ENCODE data around the gene HERC4. TPM values are rescaled to one million over a fixed set of nuclear protein-coding genes. Genes with fewer than 3 reads are reported as not detected.

The HERC4 gene
- total RNA-seq, 3 donors from 2014 or later = 54.1 to 72.2 (median 62.3) TPM

DNA sequence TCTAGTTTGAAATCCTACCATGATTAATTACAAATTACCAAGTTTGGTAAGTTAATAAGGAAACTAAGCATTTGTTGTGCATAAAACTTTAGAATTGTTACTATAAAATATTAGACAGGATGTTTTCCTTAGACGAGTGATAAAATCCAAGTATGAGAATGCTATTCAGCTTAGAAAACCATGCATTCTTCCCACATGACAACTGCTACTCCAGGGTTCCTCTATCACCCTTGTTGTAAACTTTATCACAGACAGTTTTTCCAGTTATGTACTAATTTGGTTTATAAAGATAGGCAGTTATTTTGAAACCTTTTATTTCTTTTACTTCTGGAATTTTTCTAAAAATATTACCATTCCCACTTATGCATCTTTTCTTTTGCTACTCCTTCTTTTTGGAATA, 138.7 kb downstream of the HERC4 start:
- intact Hi-C loops (cut with DNase I, micrococcal nuclease) = no loop called here
- Histone ChIP-seq H3K4me3 (no peak overlapping the region), H3K4me1 (ENCODE audit: low read depth) (no peaks in the 10 kb centered on the region), H3K36me3 (ENCODE audit: low read depth) (no peaks in the 10 kb centered on the region), H3K9me3 (no peaks in the 10 kb centered on the region)
- TF ChIP-seq, protein P1, sequence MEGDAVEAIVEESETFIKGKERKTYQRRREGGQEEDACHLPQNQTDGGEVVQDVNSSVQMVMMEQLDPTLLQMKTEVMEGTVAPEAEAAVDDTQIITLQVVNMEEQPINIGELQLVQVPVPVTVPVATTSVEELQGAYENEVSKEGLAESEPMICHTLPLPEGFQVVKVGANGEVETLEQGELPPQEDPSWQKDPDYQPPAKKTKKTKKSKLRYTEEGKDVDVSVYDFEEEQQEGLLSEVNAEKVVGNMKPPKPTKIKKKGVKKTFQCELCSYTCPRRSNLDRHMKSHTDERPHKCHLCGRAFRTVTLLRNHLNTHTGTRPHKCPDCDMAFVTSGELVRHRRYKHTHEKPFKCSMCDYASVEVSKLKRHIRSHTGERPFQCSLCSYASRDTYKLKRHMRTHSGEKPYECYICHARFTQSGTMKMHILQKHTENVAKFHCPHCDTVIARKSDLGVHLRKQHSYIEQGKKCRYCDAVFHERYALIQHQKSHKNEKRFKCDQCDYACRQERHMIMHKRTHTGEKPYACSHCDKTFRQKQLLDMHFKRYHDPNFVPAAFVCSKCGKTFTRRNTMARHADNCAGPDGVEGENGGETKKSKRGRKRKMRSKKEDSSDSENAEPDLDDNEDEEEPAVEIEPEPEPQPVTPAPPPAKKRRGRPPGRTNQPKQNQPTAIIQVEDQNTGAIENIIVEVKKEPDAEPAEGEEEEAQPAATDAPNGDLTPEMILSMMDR (IDR thresholded peaks at IDR 0.05) = no peak
- ATAC-seq = no peak
- DNase-seq = no peak

DNA sequence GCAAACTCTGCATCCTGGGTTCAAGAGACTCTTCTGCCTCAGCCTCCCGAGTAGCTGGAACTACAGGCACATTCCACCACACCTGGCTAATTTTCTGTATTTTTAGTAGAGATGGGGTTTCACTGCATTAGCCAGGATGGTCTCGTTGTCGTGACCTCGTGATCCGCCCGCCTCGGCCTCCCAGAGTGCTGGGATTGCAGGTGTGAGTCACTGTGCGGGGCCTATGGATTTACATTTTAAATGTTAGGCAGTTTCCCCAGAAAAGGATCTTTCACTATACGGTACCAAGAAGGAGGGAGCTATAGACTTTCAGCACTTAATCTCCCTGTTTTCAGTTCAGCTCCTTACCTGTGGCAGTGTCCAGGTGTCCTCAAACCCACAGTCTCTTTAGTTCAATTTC, 139.9 kb downstream of the HERC4 start:
- H3K4me1 ChIP-seq (ENCODE audit: low read depth) = no peaks in the 10 kb centered on the region
- ATAC-seq (no peak), DNase-seq (no peak)
- H3K36me3 ChIP-seq (ENCODE audit: low read depth) = no peaks in the 10 kb centered on the region
- TF ChIP-seq, protein P1 (IDR thresholded peaks at IDR 0.05) = no peak
- H3K9me3 ChIP-seq = no peaks in the 10 kb centered on the region
- intact Hi-C loops (cut with DNase I, micrococcal nuclease) = no loop called here
- no peak overlapping the region for H3K4me3 ChIP-seq

DNA sequence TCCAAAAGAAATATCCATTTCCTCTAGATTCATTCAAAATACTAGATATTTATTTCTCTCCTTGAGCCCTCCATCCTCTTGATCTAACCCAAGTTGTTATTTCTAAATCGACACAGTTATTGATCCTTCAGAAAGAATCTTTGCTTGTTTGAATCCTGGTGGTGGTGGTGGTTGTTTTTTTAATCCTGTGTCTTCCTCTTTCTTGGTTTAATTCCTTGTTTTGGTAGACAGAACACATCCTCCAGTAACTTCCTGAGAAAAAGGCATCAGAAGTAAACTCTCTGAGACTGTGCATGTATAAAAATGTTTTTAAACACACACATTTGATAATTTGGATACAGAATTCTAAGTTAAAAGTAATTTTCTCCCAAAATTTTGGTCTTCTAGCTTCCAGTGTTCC, 140.7 kb downstream of the HERC4 start:
- TF ChIP-seq, protein P1 (IDR thresholded peaks at IDR 0.05) = no peak
- no peaks in the 10 kb centered on the region for H3K36me3 ChIP-seq (ENCODE audit: low read depth)

DNA sequence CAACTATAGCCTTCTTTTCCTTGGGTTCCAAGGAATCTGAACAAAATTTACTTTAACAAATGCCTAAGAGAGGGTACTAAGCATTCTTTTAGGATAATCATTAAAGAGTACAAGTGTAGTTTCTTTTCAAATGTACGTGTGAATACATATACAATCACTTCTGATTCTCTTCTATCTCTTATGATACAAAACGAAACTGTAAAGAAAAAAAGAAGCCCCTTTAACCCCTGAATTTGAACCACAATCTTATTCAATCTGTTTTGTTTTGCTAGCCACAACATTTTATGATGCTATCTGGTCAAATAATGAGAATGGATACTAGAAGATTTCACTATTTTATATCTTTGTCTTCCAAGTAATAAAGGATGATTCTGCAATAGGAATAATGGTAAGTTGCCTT, 141.9 kb downstream of the HERC4 start:
- TF ChIP-seq, protein P1 (IDR thresholded peaks at IDR 0.05) = no peak
- intact Hi-C loops (cut with DNase I, micrococcal nuclease) = no loop called here
- Histone ChIP-seq H3K36me3 (ENCODE audit: low read depth) (no peaks in the 10 kb centered on the region), H3K4me3 (no peak overlapping the region), H3K4me1 (ENCODE audit: low read depth) (no peaks in the 10 kb centered on the region), H3K9me3 (no peaks in the 10 kb centered on the region)
- no peak for DNase-seq
- ATAC-seq = no peak

More for the DNA sequence above, 140.7 kb downstream of the HERC4 start:
- ATAC-seq (no peak), DNase-seq (no peak)
- Histone ChIP-seq H3K9me3 (no peaks in the 10 kb centered on the region), H3K4me1 (ENCODE audit: low read depth) (no peaks in the 10 kb centered on the region), H3K4me3 (no peak overlapping the region)
- intact Hi-C loops (cut with DNase I, micrococcal nuclease) = no loop called here

DNA sequence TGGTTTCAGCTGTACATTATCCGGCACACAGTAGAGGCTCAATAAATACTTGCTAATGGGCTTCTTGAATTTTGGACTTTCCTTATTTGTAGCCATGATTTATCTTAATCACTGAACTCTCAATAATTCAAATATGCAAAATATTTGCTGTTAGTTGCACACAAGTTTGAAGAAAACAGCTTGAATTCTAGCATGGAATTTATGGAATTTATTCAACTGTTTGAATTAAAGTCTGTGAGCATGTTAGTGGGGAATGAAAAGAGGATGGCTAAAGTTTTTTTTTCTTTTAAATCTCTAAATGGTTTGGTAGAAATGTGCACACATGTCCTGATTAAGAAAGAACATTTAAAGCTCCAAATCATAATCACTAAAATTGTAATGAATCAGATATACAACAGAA, 148.1 kb downstream of the HERC4 start:
- intact Hi-C loops (cut with DNase I, micrococcal nuclease) = no loop called here
- H3K4me3 ChIP-seq = no peak overlapping the region
- H3K4me1 ChIP-seq (ENCODE audit: low read depth) = no peaks in the 10 kb centered on the region
- H3K36me3 ChIP-seq (ENCODE audit: low read depth) = no peaks in the 10 kb centered on the region
- ATAC-seq = no peak
- no peaks in the 10 kb centered on the region for H3K9me3 ChIP-seq
- no peak for DNase-seq
- TF ChIP-seq, protein P1 (IDR thresholded peaks at IDR 0.05) = no peak

DNA sequence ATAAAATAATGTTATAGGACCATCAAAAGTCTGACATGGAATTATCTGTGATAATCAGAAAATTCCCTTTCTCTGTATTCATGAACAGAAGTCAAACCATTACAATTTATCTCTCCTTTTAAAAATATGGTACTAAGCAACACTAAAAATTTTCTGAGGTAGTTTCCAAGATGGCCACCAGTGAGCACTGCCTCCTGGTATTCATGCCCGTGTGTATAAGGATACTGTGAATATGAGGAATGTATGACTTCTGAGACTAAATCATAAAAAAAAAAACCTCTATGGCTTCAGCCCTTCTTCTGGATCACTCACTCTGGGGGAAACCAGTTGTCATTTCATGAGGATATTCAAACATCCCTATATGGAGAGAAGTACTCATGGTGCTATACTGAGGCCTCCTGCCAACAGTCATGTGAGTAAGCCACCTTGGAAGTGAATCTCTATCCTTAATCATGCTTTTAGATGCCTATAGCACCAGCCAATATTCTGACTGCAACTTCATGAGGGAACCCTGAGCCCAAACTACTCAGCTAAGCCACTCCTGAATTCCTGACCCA, 149.6 kb downstream of the HERC4 start:
- Histone ChIP-seq H3K4me3 (no peak overlapping the region), H3K9me3 (no peaks in the 10 kb centered on the region), H3K4me1 (ENCODE audit: low read depth) (no peaks in the 10 kb centered on the region), H3K36me3 (ENCODE audit: low read depth) (no peaks in the 10 kb centered on the region)
- TF ChIP-seq, protein P1 (IDR thresholded peaks at IDR 0.05) = no peak
- intact Hi-C loops (cut with DNase I, micrococcal nuclease) = no loop called here
- DNase-seq (no peak), ATAC-seq (no peak)
